Measurements from ENCODE around the gene E2F1.

E2F1 gene

DNA sequence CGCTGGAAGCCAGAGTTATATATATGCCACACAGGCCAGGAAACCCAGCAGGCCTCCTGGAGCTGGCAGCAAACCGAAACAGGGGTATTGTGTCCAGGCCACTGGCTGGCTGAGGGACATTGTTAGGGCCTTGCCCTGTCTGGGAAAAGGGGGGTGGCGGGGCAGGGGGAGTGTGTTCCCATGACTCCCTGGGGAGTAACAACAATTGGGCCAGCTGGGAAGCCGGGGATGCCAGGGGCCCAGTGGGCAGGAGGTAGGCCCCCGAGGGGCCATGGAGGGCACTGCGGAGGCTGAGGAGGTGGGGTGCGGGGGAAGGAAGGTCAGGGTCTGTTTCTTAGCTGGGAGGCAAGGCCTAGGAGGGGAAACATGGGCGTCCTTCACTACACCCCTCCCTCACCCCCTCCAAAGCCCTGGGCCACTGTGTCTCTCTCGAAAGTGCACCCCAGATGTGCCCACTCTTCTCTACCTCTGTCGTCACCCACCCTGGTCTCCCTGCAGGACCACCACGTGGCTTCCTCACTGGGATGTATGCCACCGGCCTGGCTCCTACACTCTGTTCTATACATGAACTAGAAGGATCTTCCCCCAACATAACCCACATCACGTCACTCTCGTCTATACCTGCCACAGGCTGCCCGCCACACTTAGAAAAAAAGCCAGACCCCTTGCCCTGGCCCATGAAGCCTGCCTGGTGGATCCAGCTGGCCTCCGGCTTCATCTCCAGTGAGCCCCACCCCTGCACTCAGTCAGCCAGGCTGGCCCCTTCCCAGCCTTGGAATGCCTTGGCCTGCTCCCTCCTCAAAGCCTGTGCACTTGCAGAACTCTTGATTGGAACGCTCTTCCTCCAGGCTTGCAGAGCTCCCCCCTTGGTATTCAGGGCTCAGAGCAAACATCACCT lies 7.8 kb upstream of the E2F1 start:
- Histone ChIP-seq H3K4me3 (ENCODE audit: low read depth in 1 of 2, low read length in 2 of 2) (no peak overlapping the region), H3K27me3 (ENCODE audit: low read depth, low read length) (no peaks in the 10 kb centered on the region), H3K4me1 (ENCODE audit: control insufficient read depth in 1 of 2, insufficient read depth in 2 of 2, low read length in 2 of 2) (peaks cover 0 to 29% of the 10 kb centered on the region in 2 donors), H3K36me3 (ENCODE audit: control insufficient read depth in 1 of 2, insufficient read depth in 2 of 2, low read length in 2 of 2) (no peaks in the 10 kb centered on the region), H3K27ac (ENCODE audit: low read length) (no peak overlapping the region), H3K9me3 (ENCODE audit: control insufficient read depth in 1 of 2, low read length in 2 of 2) (no peaks in the 10 kb centered on the region)

DNA sequence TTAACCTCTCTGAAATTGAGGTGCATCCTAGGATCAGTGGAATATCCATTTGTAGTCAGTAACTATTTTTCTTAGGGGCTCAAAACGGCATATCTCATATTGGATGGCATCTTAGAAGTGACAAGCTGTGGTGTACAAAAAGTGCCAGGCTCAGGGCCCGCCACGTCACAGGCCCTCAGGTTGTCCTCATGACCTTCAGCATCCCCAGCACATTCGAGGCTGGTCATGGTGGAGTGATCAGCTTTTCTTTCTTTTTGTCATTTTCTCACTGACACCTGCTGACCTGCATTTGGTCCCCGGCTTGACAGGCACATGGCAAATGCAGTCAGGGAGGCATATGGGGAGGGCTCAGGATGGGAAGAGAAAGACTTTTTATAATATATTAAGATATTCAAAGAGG lies 7.1 kb upstream of the E2F1 start:
- Histone ChIP-seq H3K27ac (ENCODE audit: low read length) (no peak overlapping the region), H3K9me3 (ENCODE audit: control insufficient read depth in 1 of 2, low read length in 2 of 2) (no peaks in the 10 kb centered on the region), H3K4me3 (ENCODE audit: low read depth in 1 of 2, low read length in 2 of 2) (no peak overlapping the region), H3K36me3 (ENCODE audit: control insufficient read depth in 1 of 2, insufficient read depth in 2 of 2, low read length in 2 of 2) (no peaks in the 10 kb centered on the region), H3K4me1 (ENCODE audit: control insufficient read depth in 1 of 2, insufficient read depth in 2 of 2, low read length in 2 of 2) (peaks cover 0 to 29% of the 10 kb centered on the region in 2 donors), H3K27me3 (ENCODE audit: low read depth, low read length) (no peaks in the 10 kb centered on the region)

DNA sequence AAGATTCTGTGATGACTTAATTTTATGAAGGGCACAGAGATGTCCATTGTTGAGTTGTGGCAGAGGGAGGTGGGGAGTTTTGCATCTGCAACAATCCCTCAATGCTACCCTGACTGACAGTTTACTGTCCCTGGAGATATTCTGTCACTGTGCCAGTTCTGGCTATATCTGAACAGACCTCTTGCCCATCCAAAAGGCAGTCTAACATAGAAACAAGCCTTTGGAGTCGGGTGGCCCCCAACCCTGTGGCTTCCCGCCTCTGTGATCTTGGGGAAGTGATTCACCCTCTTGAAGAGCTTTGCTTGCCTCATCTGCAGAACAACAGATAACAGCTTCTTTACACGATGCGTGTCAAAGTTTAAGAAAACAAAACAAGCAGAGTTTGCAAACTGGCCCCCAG lies 3.8 kb upstream of the E2F1 start:
- no peaks in the 10 kb centered on the region for H3K27me3 ChIP-seq (ENCODE audit: low read depth, low read length)
- H3K4me3 ChIP-seq (ENCODE audit: low read depth in 1 of 2, low read length in 2 of 2): no peak overlapping the region
- no peaks in the 10 kb centered on the region for H3K36me3 ChIP-seq (ENCODE audit: control insufficient read depth in 1 of 2, insufficient read depth in 2 of 2, low read length in 2 of 2)
- H3K27ac ChIP-seq (ENCODE audit: low read length): no peak overlapping the region
- H3K4me1 ChIP-seq (ENCODE audit: control insufficient read depth in 1 of 2, insufficient read depth in 2 of 2, low read length in 2 of 2): peaks cover 5 to 25% of the 10 kb centered on the region in 2 donors
- no peaks in the 10 kb centered on the region for H3K9me3 ChIP-seq (ENCODE audit: control insufficient read depth in 1 of 2, low read length in 2 of 2)

DNA sequence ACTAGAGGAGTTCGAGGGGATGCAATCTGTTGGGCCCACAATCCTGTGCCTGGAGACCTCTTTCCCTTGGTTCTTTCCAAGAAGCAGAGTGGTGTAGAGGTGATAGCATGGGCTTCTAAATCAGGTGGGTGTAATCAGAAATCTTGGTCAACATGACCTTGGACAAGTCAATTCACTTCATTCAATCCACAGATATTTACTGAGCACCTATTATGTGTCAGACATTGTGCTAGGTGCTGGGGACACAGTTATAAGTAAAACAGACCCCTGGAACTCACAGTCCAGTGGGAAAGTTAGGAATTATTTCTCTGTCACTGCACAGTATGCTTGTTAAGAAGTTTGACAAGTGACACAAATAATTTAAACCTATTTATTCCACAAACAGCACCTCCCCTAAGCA lies 3.3 kb upstream of the E2F1 start:
- H3K27me3 ChIP-seq (ENCODE audit: low read depth, low read length): no peaks in the 10 kb centered on the region
- no peaks in the 10 kb centered on the region for H3K36me3 ChIP-seq (ENCODE audit: control insufficient read depth in 1 of 2, insufficient read depth in 2 of 2, low read length in 2 of 2)
- H3K4me1 ChIP-seq (ENCODE audit: control insufficient read depth in 1 of 2, insufficient read depth in 2 of 2, low read length in 2 of 2): peaks cover 5 to 26% of the 10 kb centered on the region in 2 donors
- H3K27ac ChIP-seq (ENCODE audit: low read length): no peak overlapping the region
- no peak overlapping the region for H3K4me3 ChIP-seq (ENCODE audit: low read depth in 1 of 2, low read length in 2 of 2)
- H3K9me3 ChIP-seq (ENCODE audit: control insufficient read depth in 1 of 2, low read length in 2 of 2): no peaks in the 10 kb centered on the region

DNA sequence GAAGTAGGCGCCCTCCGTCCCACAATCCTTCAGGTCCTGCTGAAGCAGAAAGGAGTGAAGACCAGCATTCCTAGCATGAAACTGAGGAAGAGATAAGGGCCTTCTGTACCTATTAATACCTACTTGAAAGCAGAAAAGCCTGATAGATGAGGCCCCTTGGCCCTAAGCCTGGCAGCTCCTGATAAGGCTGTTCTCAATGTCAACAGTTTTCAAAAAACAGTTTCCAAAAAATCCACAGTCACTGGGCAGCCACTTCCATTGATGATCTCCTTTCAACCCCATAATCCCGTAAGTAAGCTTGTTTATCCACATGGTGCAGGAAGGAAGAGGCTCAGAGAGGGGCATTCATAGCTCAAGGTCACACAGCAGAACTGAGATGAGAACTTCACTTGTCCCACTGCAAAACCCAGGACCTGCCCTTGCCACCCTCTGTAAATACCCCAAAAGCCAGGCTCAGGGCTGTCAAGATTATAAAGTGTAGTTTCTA lies 2.8 kb upstream of the E2F1 start:
- Histone ChIP-seq H3K9me3 (ENCODE audit: control insufficient read depth in 1 of 2, low read length in 2 of 2) (no peaks in the 10 kb centered on the region), H3K27ac (ENCODE audit: low read length) (no peak overlapping the region), H3K4me3 (ENCODE audit: low read depth in 1 of 2, low read length in 2 of 2) (no peak overlapping the region), H3K27me3 (ENCODE audit: low read depth, low read length) (no peaks in the 10 kb centered on the region), H3K36me3 (ENCODE audit: control insufficient read depth in 1 of 2, insufficient read depth in 2 of 2, low read length in 2 of 2) (no peaks in the 10 kb centered on the region), H3K4me1 (ENCODE audit: control insufficient read depth in 1 of 2, insufficient read depth in 2 of 2, low read length in 2 of 2) (peaks cover 5 to 21% of the 10 kb centered on the region in 2 donors)

DNA sequence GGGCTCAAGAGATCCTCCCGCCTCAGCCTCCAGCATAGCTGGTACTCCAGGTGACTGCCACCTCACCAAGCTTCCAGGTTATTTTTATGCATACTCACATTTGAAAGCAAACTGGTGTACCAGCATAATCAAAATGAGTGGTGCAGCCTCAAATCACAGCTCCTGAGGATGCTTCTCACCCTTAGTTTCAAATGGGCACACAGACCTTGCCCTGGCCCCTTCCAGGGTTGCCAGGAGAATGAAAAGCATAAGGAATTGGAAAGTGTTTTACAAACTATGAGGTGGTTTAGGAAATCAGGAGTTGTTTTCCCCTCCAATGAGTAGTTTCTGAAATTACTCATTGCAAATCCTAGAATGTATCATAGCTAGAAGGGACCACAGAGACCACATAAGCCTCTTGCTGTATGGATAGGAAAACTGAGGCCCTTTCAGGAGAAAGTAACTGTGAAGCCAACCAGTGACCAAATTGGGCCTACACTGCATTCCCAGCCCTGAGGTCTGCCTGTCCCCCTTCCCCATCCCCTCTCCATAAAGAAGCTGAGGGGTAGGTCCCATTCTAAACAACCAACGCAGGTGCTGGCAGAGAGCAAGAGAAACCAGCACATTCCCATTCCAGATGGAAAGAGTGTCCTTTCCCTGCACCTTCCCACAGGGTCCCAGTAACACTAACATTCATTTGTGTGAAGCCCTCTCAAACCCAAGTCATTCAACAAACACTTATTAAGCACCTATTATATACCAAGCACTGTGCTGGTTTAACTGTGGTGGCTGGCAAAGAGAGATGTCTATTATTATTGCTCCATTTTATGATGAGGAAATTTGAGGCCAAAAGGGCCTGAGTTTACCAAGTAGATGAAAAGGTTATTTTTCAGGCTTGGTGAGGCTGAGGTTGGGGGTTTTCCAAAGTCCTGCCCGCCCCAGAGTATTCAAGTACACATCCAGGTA lies 2.1 kb upstream of the E2F1 start:
- H3K36me3 ChIP-seq (ENCODE audit: control insufficient read depth in 1 of 2, insufficient read depth in 2 of 2, low read length in 2 of 2): no peaks in the 10 kb centered on the region
- H3K4me1 ChIP-seq (ENCODE audit: control insufficient read depth in 1 of 2, insufficient read depth in 2 of 2, low read length in 2 of 2): peaks cover 5 to 18% of the 10 kb centered on the region in 2 donors
- H3K27ac ChIP-seq (ENCODE audit: low read length): no peak overlapping the region
- H3K9me3 ChIP-seq (ENCODE audit: control insufficient read depth in 1 of 2, low read length in 2 of 2): no peaks in the 10 kb centered on the region
- H3K27me3 ChIP-seq (ENCODE audit: low read depth, low read length): no peaks in the 10 kb centered on the region
- H3K4me3 ChIP-seq (ENCODE audit: low read depth in 1 of 2, low read length in 2 of 2): no peak overlapping the region

DNA sequence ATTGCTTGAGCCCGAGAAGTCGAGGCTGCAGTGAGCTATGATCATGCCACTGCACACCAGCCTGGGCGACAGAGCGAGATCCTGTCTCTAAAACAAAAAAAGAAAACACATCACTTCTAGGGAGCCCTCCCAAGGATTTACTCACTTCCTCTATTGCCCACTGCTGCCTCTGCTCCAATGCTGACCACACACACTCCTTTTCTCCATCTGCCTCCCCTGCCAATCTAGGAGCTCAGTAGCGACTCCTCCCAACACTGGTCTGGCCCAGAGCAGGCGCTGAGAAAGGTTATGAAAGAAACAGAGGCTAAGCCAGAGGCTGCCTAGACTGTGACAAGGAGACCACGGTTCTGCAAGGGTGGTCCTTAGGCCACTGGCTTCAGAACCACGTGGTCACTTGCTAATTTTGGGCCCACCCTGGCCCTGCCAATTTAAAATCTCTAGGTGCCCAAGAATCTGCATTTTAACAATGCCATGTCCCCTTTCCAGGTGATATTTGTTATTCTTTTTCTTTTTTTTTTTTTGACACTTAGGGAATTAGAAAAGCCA lies 1.3 kb upstream of the E2F1 start:
- H3K4me1 ChIP-seq (ENCODE audit: control insufficient read depth in 1 of 2, insufficient read depth in 2 of 2, low read length in 2 of 2): peaks cover 5 to 18% of the 10 kb centered on the region in 2 donors
- H3K9me3 ChIP-seq (ENCODE audit: control insufficient read depth in 1 of 2, low read length in 2 of 2): no peaks in the 10 kb centered on the region
- no peaks in the 10 kb centered on the region for H3K36me3 ChIP-seq (ENCODE audit: control insufficient read depth in 1 of 2, insufficient read depth in 2 of 2, low read length in 2 of 2)
- H3K27me3 ChIP-seq (ENCODE audit: low read depth, low read length): no peaks in the 10 kb centered on the region
- H3K27ac ChIP-seq (ENCODE audit: low read length): no peak overlapping the region
- no peak overlapping the region for H3K4me3 ChIP-seq (ENCODE audit: low read depth in 1 of 2, low read length in 2 of 2)

DNA sequence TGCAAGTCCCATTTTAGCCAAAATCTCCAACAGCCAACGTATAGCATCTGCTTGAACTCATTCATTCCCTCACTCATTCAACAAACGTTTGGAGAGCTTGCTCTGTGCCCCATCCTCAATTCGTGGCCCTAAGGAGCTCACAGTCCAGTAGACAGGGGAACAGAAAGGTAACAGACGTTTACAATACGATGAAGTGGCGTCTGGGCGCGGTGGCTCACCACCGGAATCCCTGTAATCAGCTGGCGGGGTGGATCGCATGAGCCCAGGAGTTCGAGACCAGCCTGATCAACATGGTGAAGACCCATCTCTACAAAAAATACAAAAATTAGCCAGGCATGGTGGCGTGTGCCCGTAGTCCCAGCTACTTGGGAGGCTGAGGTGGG lies 790 bp upstream of the E2F1 start:
- Histone ChIP-seq H3K27ac (ENCODE audit: low read length) (no peak overlapping the region), H3K4me3 (ENCODE audit: low read depth in 1 of 2, low read length in 2 of 2) (peak overlapping the region; percentile 44 to 53)

DNA sequence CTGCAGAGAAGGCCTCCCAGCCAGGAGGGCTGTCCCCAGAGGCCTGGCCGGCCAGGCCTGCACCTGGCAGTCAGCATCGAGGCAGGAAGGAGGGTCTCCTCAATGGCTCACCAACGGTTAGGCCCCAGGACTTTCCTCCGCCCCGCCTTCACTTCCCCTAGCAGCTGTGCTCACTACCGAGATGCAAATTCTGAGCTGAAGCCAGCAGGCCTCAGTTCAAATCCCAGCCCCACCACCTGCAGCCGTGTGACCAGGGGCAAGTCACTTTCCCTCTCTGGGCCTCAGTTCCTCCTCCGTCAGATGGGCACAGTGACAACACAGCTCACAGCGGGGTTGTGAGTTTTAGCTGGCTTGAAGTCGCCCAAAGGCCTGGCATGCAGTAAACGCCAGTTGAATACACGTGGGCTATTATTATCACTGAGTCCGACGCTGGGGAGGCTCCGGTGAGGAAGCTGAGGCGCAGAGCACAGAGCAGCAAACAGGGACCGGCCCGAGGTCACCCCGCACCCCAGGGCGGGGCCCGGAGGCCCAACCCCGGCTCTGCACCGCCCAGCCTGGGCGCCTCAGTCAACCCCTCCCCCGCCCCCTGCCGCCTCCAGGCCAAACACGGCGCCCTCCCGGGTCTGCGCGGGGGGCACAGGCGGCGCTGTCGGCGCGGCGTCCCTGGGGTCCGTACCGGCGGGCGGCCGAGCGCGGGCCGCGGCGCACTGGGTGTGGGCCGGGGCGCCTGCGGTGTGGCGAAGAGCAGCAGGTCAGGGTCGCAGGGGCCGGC lies 671 bp downstream of the E2F1 start:
- Histone ChIP-seq H3K9me3 (ENCODE audit: control insufficient read depth in 1 of 2, low read length in 2 of 2) (no peaks in the 10 kb centered on the region), H3K36me3 (ENCODE audit: control insufficient read depth in 1 of 2, insufficient read depth in 2 of 2, low read length in 2 of 2) (no peaks in the 10 kb centered on the region), H3K27me3 (ENCODE audit: low read depth, low read length) (no peaks in the 10 kb centered on the region), H3K4me3 (ENCODE audit: low read depth in 1 of 2, low read length in 2 of 2) (peak overlapping the region; percentile 30 to 47), H3K27ac (ENCODE audit: low read length) (peak overlapping the region; percentile 21), H3K4me1 (ENCODE audit: control insufficient read depth in 1 of 2, insufficient read depth in 2 of 2, low read length in 2 of 2) (peaks cover 5 to 18% of the 10 kb centered on the region in 2 donors)

More for the DNA sequence above, 790 bp upstream of the E2F1 start:
- no peaks in the 10 kb centered on the region for H3K27me3 ChIP-seq (ENCODE audit: low read depth, low read length)
- peaks cover 5 to 18% of the 10 kb centered on the region in 2 donors for H3K4me1 ChIP-seq (ENCODE audit: control insufficient read depth in 1 of 2, insufficient read depth in 2 of 2, low read length in 2 of 2)
- H3K36me3 ChIP-seq (ENCODE audit: control insufficient read depth in 1 of 2, insufficient read depth in 2 of 2, low read length in 2 of 2): no peaks in the 10 kb centered on the region
- H3K9me3 ChIP-seq (ENCODE audit: control insufficient read depth in 1 of 2, low read length in 2 of 2): no peaks in the 10 kb centered on the region

DNA sequence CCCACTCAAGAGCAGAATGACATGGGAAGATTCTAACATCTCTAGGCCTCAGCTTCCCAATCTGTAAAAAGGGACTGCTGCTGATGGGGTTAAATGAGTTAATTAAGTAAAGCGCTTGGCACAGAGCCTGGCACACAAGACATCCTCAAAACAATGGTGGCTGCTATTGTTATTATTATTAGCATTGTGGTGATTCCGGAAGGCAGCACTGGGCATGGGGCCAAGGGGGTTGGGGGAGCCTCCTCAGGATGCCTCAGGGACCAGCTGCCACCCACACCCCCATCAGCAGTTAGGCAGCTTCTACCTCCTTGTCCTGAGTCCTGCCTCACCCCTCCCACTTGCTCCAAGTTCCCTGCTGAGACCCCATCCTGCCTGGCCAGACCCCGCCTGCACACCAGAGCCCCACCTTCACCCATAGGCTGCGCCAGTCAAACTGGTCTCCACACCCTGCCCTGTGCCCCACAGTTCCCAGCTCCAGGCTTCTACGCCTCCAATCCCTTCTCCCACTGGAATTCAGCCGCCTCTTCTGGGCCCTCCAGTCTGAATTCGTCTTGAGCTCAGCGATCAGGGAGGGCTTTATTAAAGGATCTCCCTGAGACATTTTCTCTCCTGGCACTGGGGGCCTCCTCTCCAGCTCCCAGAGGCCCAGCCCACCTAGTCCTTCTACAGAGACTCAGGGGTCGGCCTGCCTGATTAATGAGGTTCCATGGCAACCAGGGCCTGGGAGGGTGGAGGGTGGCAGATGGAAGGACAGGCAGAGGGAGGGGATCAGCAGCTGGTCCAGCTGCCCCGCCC lies 1.5 kb downstream of the E2F1 start:
- Histone ChIP-seq H3K4me3 (ENCODE audit: low read depth in 1 of 2, low read length in 2 of 2) (peak overlapping the region; percentile 30 to 47), H3K4me1 (ENCODE audit: control insufficient read depth in 1 of 2, insufficient read depth in 2 of 2, low read length in 2 of 2) (peaks cover 5 to 18% of the 10 kb centered on the region in 2 donors), H3K9me3 (ENCODE audit: control insufficient read depth in 1 of 2, low read length in 2 of 2) (no peaks in the 10 kb centered on the region), H3K27ac (ENCODE audit: low read length) (peak overlapping the region; percentile 21), H3K36me3 (ENCODE audit: control insufficient read depth in 1 of 2, insufficient read depth in 2 of 2, low read length in 2 of 2) (no peaks in the 10 kb centered on the region), H3K27me3 (ENCODE audit: low read depth, low read length) (no peaks in the 10 kb centered on the region)
